GM18951 (cell line): ENCODE data around the gene C1orf74.

Experiments
- POLR2A ChIP-seq: IDR thresholded peaks from 4 replicates; pipeline ENCODE4 v1.6.1; 2011; ENCODE audit warnings: mild to moderate bottlenecking; ENCODE audit not compliant: insufficient read length, insufficient read depth; ENCODE audit errors: extremely low read depth
- in situ Hi-C: fragments of 300-500 bp; cut with MboI; formaldehyde crosslinking; loops from one replicate; pipeline ENCODE4 v1.12.0; 2022; ENCODE audit warnings: low sequenced_read_pairs, mixed read lengths, inconsistent platforms; ENCODE audit not compliant: unreplicated experiment

The C1orf74 gene

DNA sequence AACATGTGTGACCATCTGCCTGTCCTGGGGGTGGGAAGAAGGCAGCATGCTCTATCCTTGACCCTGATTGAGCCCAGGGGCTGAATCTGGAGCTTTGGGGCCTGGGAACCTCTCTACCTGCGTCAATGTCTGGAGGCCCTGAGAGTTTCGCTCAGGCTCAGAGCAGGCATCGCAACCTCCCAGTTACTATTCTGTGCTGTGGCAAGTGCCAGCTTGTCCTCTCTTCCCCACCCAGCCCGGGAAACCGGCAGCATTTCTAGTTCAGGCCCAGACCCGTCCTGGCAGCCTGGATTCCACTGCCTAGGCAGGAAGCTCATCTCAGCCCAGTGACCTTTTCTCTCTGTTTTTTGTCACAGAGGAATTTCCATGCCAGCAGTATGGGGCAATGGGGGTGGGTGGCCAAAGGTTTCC, 31.6 kb upstream of the C1orf74 start:
- no peak for TF ChIP-seq POLR2A

DNA sequence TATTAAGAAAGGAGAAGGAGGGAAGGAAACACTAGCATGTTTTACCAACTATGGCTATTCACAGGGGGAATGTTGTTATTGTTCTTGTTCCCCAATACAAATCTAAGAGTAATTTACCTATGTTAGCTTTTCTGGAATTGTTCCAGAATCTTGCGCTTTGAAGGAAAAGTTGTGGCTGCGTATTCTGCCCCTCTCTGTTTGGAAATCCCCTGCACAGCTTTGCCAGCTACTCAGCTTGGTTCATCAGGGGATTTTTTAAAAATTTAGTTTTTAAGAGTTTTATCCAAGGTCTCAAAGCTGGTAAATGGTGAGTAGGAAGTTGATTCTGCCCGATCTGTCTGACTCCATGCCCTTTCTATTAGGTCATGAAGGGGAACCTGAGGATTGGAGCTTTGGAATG, 31.1 kb upstream of the C1orf74 start:
- no peak for TF ChIP-seq POLR2A
- in situ Hi-C loops, result no loop called here

More for the DNA sequence above, 31.6 kb upstream of the C1orf74 start:
- in situ Hi-C loops, result no loop called here

DNA sequence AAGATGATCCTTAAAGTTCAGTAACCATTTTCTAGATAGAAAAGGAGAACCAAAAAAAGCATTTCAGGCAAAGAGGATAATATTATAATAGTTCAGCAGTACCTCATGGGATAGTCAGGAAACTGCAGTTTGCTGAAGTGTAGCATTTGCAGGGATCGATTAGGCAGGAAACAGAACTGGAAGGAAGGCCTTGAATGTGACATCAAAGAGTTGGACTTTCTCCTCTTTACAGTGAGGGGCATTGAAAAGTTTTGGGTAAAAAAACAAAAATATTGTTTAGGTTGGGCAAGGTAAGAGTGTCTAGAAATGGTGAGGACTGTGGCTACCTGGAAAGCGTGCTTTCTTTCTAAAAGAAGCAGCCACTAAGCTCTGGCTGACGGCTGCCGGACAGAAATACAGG, 29.5 kb upstream of the C1orf74 start:
- no peak for TF ChIP-seq POLR2A
- in situ Hi-C loops, result no loop called here

DNA sequence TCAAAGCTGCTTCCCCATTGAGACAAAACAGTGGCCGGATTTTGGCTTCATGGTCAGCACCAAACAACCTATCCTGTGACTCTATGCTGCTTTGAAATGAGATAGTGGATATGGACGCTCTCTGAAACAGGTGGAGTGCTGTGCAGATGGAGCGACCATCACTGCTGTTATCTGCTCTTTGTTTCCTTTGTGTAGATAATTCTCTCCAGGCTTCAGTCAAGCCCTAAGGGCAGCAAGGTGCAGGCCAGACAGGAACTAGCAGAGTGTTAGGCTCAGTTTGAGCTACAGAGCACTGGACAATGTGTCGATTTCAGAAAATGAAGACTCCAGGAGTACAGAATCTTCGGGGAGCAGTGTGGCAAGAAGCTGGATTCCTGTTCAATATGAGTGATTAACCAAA, 26.4 kb upstream of the C1orf74 start:
- in situ Hi-C loops, result no loop called here
- TF ChIP-seq POLR2A, result no peak

DNA sequence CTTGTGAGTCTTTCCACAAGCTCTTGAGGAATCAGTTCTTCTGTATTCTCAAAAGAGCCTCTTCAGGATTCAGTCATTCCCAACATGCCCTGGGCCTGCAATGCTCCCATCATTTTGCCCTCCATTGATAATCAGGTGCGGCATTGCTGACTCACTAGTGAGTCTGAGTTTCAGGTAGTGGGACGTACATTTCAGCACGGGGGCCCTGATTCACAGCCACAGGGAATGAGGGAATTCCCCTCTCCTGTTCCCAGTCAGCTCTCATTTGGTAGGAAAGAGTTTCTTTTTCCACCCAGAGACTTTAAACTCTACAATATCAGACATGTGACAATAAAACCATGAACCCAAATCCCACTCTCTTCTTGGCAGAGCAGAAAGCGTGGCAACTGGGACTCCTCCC, 25.3 kb upstream of the C1orf74 start:
- TF ChIP-seq POLR2A, result no peak
- in situ Hi-C loops, result no loop called here

DNA sequence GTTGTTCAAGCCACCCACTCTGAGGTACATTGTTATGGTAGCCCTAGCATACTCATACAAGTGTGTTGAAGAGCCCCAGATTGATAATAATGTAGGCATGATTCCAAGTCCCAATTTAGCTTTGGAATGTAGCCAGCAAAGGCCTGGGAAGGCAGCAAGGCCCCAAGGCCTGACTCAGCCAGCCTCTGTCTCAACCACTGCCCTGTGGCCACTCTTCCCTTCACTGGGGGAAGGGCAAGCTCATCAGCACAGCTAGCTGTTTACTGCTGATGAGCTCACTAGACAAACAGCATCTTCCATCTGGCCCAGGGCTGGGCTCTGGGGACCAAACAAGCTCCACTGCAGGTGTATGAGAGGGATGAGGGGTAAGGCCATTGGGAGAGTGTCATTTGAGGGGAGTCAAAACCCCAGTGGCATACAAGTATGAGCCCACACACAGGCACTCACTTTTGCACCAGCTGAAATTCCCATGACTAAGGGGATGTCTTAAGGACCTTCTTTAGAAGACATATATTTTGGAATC, 23.8 kb upstream of the C1orf74 start:
- in situ Hi-C loops, result no loop called here
- TF ChIP-seq POLR2A, result no peak

DNA sequence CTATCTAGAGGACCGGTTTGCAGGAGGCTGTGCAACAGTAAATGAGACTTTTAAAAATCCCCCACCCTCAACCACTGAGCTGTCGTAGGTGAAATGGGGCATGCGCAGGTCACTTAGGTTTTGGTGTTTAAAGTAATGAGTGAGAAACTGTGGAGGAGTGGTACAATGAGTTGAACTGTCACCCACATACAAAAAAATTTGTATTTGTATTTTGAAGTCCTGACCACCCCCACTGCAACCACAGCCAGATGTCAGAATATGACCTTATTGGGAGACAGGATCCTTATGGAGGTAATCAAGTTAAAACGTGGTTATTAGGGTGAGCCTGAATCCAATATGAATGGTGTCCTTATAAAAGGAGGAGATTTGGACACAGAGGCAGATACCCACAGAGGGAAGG, 23.1 kb upstream of the C1orf74 start:
- in situ Hi-C loops, result no loop called here
- no peak for TF ChIP-seq POLR2A

DNA sequence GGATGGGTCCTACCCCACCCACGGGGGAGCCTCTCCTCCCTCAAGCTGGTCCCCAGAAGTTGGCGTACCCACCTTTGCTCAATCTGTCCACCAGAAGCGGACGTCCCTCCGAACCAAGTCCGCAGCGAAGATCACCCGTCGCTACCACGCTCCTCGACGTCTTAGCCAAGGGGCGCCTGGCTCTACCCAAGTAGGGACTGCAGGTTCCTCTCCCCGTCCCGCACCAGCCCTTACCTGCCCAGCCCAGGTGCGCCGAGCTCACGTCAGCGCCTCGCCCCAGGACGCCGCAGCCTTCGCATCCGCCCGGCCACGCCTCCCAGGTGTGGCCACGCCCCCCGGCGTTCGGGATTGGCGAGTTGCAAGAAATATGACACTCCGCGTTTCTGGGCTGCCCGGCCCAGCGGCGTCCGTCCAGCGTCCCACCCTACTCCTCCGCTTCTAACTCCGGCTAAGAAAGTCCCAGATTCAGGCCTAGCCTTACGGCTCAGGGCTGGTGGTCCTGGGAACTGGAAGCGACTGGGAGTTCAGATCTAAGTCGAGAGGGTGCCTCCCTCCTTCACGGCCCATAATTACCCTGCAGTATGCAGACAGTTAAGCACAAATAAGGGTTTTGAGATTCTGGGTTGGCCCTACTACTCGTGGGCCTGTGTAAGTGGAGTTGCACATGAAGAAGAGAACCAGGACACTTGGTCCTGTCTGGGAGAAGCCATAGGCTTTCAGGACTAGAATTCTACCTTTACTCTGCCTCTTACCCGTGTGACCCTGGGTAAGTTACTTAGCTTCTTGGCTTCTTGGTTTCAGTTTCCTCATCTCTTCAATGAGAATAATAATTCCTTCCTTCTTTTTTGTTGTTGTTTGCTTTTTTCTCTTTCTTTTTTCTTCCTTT, 21.8 kb upstream of the C1orf74 start, which contains the start of gene IRF6:
TSS of gene IRF6 (minus strand) at position 268 of the 886 bp plus-strand sequence. CDS start 4,729 bp downstream, outside the sequence.
- peak; percentile 45 for TF ChIP-seq POLR2A
- in situ Hi-C loops, result no loop called here

DNA sequence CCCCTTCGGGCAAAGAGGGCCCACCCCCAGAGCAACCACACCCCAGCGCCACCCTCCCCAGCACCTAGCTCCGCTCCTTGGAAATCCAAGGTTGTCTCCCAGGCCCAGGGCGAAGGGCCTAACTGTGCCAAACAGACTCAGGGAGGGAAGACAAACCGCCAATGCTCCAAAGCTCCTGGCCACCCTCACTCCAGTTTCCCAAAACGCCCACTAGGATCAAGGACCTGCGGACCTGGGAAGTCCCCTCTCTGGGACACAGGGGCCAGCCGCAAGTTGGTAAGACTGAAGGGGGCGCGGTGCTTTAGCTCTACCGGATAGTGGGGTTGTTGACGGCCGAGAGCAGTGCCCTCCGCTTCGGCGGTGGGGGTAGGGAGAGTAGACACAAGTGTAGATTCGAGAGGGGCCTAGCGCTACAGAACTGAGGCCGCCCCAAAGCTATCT, 21.0 kb upstream of the C1orf74 start:
- in situ Hi-C loops, result no loop called here
- TF ChIP-seq POLR2A, result no peak

DNA sequence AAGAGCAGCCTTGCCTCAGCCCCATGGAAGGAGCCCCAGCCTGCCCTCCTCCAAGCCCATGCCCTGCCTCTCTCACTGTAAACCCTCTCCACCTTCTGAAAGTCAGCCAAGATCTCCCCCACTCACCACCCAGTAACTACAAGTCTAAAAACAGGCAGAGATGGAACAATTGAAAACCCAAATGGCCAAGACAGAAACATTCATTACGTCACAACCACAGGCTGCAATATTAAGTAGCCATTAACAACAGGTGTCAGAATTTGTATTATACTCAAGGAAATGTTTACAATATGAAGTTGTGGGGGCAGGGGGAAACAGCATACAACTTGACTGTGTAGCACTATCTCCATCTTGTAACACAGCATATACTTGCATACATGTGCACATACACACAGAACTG, 19.2 kb upstream of the C1orf74 start:
- in situ Hi-C loops, result no loop called here
- no peak for TF ChIP-seq POLR2A

DNA sequence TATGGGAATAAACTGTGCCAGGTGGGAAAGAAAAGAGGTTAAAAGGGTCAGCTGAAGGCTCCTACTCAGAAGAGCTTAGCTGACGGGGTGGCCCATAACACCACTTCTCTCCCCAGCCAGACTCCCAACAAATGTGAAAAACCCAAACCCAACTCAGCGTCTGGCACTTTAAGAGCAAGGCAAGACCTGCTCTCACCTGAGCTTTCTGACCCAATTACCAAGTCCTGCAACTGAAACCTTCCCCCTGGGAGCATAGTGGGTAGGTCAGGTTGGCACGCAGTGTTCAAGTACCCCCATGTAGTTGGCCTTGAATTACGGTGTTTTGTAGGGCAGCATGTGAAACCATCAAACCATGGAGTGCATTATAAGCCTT, 18.4 kb upstream of the C1orf74 start:
- no peak for TF ChIP-seq POLR2A
- in situ Hi-C loops, result no loop called here

DNA sequence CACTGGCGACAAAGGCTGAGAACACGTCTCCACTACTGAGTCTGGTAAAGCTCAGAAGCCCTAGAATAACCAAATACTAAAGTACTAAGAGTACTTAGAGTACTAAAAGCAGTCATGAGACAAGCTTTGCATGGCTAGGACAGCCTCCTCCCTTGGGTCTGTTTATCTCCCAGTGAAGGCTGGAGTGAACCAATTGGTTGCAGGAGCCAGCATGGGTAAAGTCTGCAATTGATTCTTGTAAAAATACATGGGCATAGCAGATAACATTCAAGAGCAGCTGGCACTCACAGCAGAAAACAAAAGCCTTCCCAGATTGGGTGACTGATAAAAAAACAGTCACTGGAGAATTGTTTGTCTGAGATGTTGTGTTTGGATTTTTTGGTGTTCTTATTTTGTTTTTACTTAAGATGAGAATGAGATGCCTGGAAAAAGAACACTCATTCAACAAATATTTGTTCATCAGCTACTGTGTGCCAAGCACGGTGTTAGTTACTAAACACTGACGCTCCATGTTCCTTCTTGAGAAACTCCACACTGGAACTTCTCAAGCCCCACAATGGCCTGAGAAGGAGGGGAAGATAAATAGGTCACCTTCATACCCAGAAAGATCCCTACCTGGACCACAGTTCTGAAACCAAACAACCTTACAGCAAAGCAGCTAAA, 17.9 kb upstream of the C1orf74 start:
- in situ Hi-C loops, result no loop called here
- TF ChIP-seq POLR2A, result no peak

DNA sequence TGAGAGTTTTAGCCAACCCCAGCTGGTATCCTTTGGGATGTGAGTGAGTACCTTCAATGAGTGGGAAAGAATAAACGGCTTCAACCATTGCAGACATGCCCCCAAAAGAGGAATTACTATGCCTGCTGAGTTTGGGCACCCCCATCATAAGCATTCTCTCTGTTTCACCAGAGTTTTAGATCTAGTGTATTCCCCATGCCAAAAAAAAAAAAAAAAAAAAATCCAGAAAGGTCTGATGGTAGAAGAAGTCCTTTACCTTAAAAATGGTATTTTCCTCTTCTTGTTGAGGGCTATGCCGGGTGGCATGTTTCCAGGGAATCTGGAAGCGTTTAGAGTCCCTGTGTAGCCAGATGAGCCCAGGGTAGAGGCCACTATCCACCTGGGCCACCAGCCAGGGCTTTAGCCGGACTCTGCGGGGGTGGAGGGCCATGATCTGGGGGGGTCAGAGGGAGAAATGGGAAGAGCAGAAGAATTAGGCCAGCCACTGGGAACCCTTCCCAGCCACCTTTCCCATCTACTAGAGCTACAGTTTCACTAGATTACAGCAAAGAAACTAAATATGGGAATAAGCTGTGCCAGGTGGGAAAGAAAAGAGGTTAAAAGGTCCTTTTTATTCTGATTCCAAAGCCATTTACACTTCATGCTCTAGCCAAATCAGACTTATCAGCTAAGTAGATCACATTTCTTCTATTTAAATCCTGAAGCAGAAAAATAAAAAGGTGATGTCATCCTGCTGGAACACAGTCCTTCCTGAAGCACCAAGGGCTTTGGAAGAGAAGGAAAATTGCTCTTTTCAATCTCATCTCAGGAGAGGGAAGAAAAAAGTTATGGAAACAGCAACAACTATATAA, 16.9 kb upstream of the C1orf74 start:
- no peak for TF ChIP-seq POLR2A
- in situ Hi-C loops, result no loop called here
